K562 (cell line): ENCODE measurements around the gene PSMD2. TPM values are rescaled to one million over a fixed set of nuclear protein-coding genes. Genes with fewer than 3 reads are reported as not detected.

Experiments used
- ATAC-seq: fragments of 200-7000 bp; cut with Tn5 transposase; 3 replicates; pipeline ENCODE4 v1.9.1; 2020; ENCODE audit warnings: moderate library complexity
- BruUV-seq: library from RNA; stranded (reverse); fragments of 400-500 nt; replicated peaks from 2 replicates; lab custom pipeline; 2021; lab: Mats Ljungman, UMichigan
- CTCF ChIA-PET: fragments of 300-600 bp; formaldehyde crosslinking; extraction: SDS; loops from one replicate; lab custom pipeline; 2021; ENCODE audit warnings: low intra/inter-chr PET ratio; lab: Yijun Ruan, JAX
- POLR2A ChIA-PET: fragments of 300-600, 350-650 bp; sonication (Branson Sonifier 250); formaldehyde crosslinking; extraction: SDS; loops from one replicate; lab custom pipeline; 2021; ENCODE audit warnings: antibody characterized with exemption, inconsistent platforms; lab: Yijun Ruan, JAX
- DNase-seq, 4 experiments: peaks; one replicate each; pipeline versions ENCODE4 v3.0.0 to v3.0.0-alpha.2; 2011 to 2018; ENCODE audit warnings: low spot score in 3 of 4, mixed read lengths in 3 of 4; ENCODE audit errors: extremely low read depth in 1 of 4
- FAIRE-seq: peaks from 2 replicates; lab custom pipeline; 2011; peaks lifted over from hg19 to GRCh38; lab: Jason Lieb, UNC
- H2AFZ ChIP-seq: 2 replicates; pipeline ENCODE4 v1.6.0; 2011; ENCODE audit warnings: low read depth, low read length, control low read depth, inconsistent platforms
- H3K27ac ChIP-seq: fragments of 200-600 bp; 3 replicates; pipeline ENCODE4 v1.8.0; 2011; ENCODE audit warnings: low read depth, mild to moderate bottlenecking, control low read depth, inconsistent platforms, low read length, moderate library complexity, mixed read lengths; ENCODE audit errors: extremely low read depth
- H3K27me3 ChIP-seq, 2 experiments: fragments of 300-600 bp in 1 of 2; 2 replicates in 1 of 2; 3 replicates in 1 of 2; pipeline versions ENCODE4 v1.6.0 to v1.8.0; 2011; ENCODE audit warnings: inconsistent platforms in 2 of 2, low read length in 2 of 2, mild to moderate bottlenecking in 1 of 2, mixed read lengths in 1 of 2, moderate library complexity in 1 of 2; ENCODE audit not compliant: control insufficient read depth in 2 of 2, insufficient read depth in 2 of 2
- H3K36me3 ChIP-seq: fragments of 300-600 bp; 3 replicates; pipeline ENCODE4 v1.8.0; 2011; ENCODE audit warnings: mild to moderate bottlenecking, low read length, inconsistent platforms; ENCODE audit not compliant: control insufficient read depth, insufficient read depth
- H3K4me1 ChIP-seq, 2 experiments: fragments of 200-600 bp in 1 of 2; replicated peaks in 1 of 2; 2 replicates in 1 of 2; 3 replicates in 1 of 2; pipeline versions ENCODE4 v1.5.1 to v1.8.0; 2011; ENCODE audit warnings: inconsistent platforms in 2 of 2, low read length in 2 of 2, mild to moderate bottlenecking in 1 of 2, mixed read lengths in 1 of 2, moderate library complexity in 1 of 2; ENCODE audit not compliant: control insufficient read depth in 2 of 2, insufficient read depth in 2 of 2
- H3K4me2 ChIP-seq: 2 replicates; pipeline ENCODE4 v1.6.1; 2011; ENCODE audit warnings: low read length, control low read depth, inconsistent platforms, mixed read lengths; ENCODE audit not compliant: insufficient read depth
- H3K4me3 ChIP-seq: fragments of 200-600 bp; sonication (generic), shearing (Covaris generic); 2 replicates; pipeline ENCODE4 v1.5.1; 2016; ENCODE audit warnings: control low read depth, inconsistent platforms
- H3K79me2 ChIP-seq: fragments of 200-600 bp; 3 replicates; pipeline ENCODE4 v1.8.0; 2011; ENCODE audit warnings: low read length, inconsistent platforms; ENCODE audit not compliant: control insufficient read depth, insufficient read depth
- H3K9ac ChIP-seq, 2 experiments: 2 replicates each; pipeline versions ENCODE4 v1.6.0 to v1.6.1; 2011; ENCODE audit warnings: low read depth in 2 of 2, low read length in 2 of 2, control low read depth in 1 of 2, inconsistent platforms in 1 of 2, mild to moderate bottlenecking in 1 of 2, mixed read lengths in 1 of 2; ENCODE audit not compliant: insufficient read depth in 1 of 2
- H3K9me1 ChIP-seq: one replicate; pipeline ENCODE4 v1.6.0; 2011; ENCODE audit warnings: inconsistent platforms, mild to moderate bottlenecking, low read length, moderate library complexity; ENCODE audit not compliant: control insufficient read depth, insufficient read depth
- H3K9me3 ChIP-seq: replicated peaks from 2 replicates; pipeline ENCODE4 v1.5.1; 2011; ENCODE audit warnings: low read depth, low read length, inconsistent platforms; ENCODE audit not compliant: control insufficient read depth, insufficient read depth
- H4K20me1 ChIP-seq: replicated peaks from 2 replicates; pipeline ENCODE4 v1.6.1; 2011; ENCODE audit warnings: low read length, inconsistent platforms, mixed read lengths; ENCODE audit not compliant: control insufficient read depth, insufficient read depth
- BRF1 ChIP-seq: IDR thresholded peaks from 3 replicates; pipeline ENCODE4 v1.6.1; 2011; ENCODE audit warnings: borderline replicate concordance, mild to moderate bottlenecking; ENCODE audit not compliant: insufficient read length; ENCODE audit errors: extremely low read depth
- CREM ChIP-seq: IDR thresholded peaks from 2 replicates; pipeline ENCODE4 v1.6.1; 2014; ENCODE audit warnings: antibody characterized with exemption, low read depth
- CTBP1 ChIP-seq: fragments of 450-650 bp; IDR thresholded peaks from 2 replicates; pipeline ENCODE4 v1.6.1; 2016; ENCODE audit warnings: borderline replicate concordance
- DACH1 ChIP-seq: fragments of 450-650 bp; IDR thresholded peaks from 2 replicates; pipeline ENCODE4 v1.6.1; 2018; ENCODE audit not compliant: partially characterized antibody
- DEAF1 ChIP-seq: fragments of 450-650 bp; formaldehyde crosslinking; IDR thresholded peaks from 2 replicates; pipeline ENCODE4 v1.4.0; 2020; ENCODE audit warnings: mild to moderate bottlenecking, moderate library complexity
- RAD21 ChIP-seq, 2 experiments: fragments of 250-450 bp in 1 of 2; fragments of 450-650 bp in 1 of 2; sonication (Bioruptor Pico) in 1 of 2; formaldehyde crosslinking in 1 of 2; IDR thresholded peaks in 1 of 2; conservative IDR thresholded peaks in 1 of 2; 2 replicates each; pipeline versions ENCODE4 v1.4.0 to v1.8.0; 2020 to 2022; ENCODE audit warnings: mild to moderate bottlenecking in 2 of 2, moderate library complexity in 1 of 2
- RB1 ChIP-seq: fragments of 450-650 bp; IDR thresholded peaks from 2 replicates; pipeline ENCODE4 v1.6.1; 2017; ENCODE audit warnings: low read depth, mild to moderate bottlenecking
- SMAD4 ChIP-seq: fragments of 250-450 bp; sonication (Bioruptor Pico); conservative IDR thresholded peaks from 2 replicates; pipeline ENCODE4 v1.8.0; 2021; ENCODE audit warnings: inconsistent platforms, mild to moderate bottlenecking, moderate library complexity
- ZMIZ1 ChIP-seq, 2 experiments: fragments of 150-350 bp in 1 of 2; IDR thresholded peaks; 2 replicates each; pipeline ENCODE4 v1.6.1; 2012 to 2016; ENCODE audit warnings: low read depth in 2 of 2, low read length in 2 of 2, mild to moderate bottlenecking in 1 of 2, moderate library complexity in 1 of 2
- WGBS: fragments of 100-300 bp; shearing (Covaris generic); methylation state at CpG from one replicate; pipeline ENCODE4 v1.1.6; 2016; ENCODE audit warnings: low coverage, mixed read lengths; ENCODE audit not compliant: insufficient coverage; ENCODE audit errors: missing lambda C conversion rate; 5-methylcytosine and 5-hydroxymethylcytosine counted together
- in situ Hi-C: fragments of 300-500 bp; cut with MboI; formaldehyde crosslinking; loops from 4 replicates; pipeline ENCODE4 v1.15.0; 2018; ENCODE audit warnings: inconsistent platforms, mixed read lengths
- intact Hi-C: fragments of 100-400 bp; cut with micrococcal nuclease; formaldehyde crosslinking; loops from 2 replicates; pipeline ENCODE4 v1.14.2; 2022
- polyA plus RNA-seq, 8 experiments: library from polyadenylated mRNA; depleted of rRNA in 4 of 8; stranded (reverse) in 5 of 8; unstranded in 3 of 8; fragments of >200 nt; fragmentation: Nextera tagmentation in 2 of 8; fragmentation: Illumina TruSeq in 1 of 8; extraction: Ambion mirVana in 2 of 8; extraction: Trizol in 1 of 8; gene quantifications; 2 replicates each; pipeline versions ENCODE4 v1.2.1 to v1.2.3, GENCODE V29; 2011 to 2014; ENCODE audit warnings: inconsistent platforms in 1 of 8, missing spikeins in 1 of 8
- total RNA-seq, 7 experiments: library from RNA; depleted of rRNA in 6 of 7; stranded (reverse); fragments of >200 nt in 6 of 7; fragmentation: Illumina TruSeq in 2 of 7; extraction: Trizol in 2 of 7; gene quantifications; 2 replicates each; pipeline versions ENCODE4 v1.2.1 to v1.2.3, GENCODE V29; 2011 to 2021; ENCODE audit warnings: low replicate concordance in 1 of 7
- TF ChIP-seq, protein P1 (sequence below): fragments of 450-650 bp; IDR thresholded peaks from 2 replicates; pipeline ENCODE4 v1.6.1; 2017; ENCODE audit warnings: antibody characterized with exemption, mild to moderate bottlenecking

PSMD2 gene
- total and polyA plus RNA-seq, 9 of the 15 experiments (the other 6 are each of a cell fraction or from before 2014, with no cell fraction given) = 152 to 484 (median 295) TPM

DNA sequence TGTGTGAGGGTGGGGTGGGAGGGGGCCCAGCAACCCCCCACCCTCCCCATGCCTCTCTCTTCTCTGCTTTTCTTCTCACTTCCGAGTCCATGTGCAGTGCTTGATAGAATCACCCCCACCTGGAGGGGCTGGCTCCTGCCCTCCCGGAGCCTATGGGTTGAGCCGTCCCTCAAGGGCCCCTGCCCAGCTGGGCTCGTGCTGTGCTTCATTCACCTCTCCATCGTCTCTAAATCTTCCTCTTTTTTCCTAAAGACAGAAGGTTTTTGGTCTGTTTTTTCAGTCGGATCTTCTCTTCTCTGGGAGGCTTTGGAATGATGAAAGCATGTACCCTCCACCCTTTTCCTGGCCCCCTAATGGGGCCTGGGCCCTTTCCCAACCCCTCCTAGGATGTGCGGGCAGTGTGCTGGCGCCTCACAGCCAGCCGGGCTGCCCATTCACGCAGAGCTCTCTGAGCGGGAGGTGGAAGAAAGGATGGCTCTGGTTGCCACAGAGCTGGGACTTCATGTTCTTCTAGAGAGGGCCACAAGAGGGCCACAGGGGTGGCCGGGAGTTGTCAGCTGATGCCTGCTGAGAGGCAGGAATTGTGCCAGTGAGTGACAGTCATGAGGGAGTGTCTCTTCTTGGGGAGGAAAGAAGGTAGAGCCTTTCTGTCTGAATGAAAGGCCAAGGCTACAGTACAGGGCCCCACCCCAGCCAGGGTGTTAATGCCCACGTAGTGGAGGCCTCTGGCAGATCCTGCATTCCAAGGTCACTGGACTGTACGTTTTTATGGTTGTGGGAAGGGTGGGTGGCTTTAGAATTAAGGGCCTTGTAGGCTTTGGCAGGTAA, 46.5 kb downstream of the PSMD2 start:
- POLR2A ChIA-PET = interaction anchor here (0.6 to 1.1 kb wide), 5 partner anchors 8 to 29 kb away, joined by 3 to 6 read pairs (median 4); partner anchors contain the start of gene FAM131A
- peak; percentile 95 for FAIRE-seq
- peaks cover 8% of the 10 kb centered on the region; the same call in 2 of the 3 replicates for H3K79me2 ChIP-seq
- TF ChIP-seq RB1 (peak; percentile 56; the same call in 1 of the 2 replicates), RAD21 (CRISPR knock-in tag; conservative IDR thresholded peaks at IDR 0.05 in 1 of 2, IDR thresholded peaks at IDR 0.05 in 1 of 2) (peak; percentile 14 to 54; a peak in 2 of 4 replicates), SMAD4 (0 out of 2 replicates have a peak, but pooled peaks have one; percentile 27), CREM (peak; percentile 34; the same call in 1 of the 2 replicates), CTBP1 (0 out of 2 replicates have a peak, but pooled peaks have one; percentile 30), DEAF1 (no peak), ZMIZ1 (IDR thresholded peaks at IDR 0.05; ENCODE audit: low read depth in 2 of 2, low read length in 2 of 2) (no peak), DACH1 (peak; percentile 91), BRF1 (no peak)
- TF ChIP-seq, protein P1, sequence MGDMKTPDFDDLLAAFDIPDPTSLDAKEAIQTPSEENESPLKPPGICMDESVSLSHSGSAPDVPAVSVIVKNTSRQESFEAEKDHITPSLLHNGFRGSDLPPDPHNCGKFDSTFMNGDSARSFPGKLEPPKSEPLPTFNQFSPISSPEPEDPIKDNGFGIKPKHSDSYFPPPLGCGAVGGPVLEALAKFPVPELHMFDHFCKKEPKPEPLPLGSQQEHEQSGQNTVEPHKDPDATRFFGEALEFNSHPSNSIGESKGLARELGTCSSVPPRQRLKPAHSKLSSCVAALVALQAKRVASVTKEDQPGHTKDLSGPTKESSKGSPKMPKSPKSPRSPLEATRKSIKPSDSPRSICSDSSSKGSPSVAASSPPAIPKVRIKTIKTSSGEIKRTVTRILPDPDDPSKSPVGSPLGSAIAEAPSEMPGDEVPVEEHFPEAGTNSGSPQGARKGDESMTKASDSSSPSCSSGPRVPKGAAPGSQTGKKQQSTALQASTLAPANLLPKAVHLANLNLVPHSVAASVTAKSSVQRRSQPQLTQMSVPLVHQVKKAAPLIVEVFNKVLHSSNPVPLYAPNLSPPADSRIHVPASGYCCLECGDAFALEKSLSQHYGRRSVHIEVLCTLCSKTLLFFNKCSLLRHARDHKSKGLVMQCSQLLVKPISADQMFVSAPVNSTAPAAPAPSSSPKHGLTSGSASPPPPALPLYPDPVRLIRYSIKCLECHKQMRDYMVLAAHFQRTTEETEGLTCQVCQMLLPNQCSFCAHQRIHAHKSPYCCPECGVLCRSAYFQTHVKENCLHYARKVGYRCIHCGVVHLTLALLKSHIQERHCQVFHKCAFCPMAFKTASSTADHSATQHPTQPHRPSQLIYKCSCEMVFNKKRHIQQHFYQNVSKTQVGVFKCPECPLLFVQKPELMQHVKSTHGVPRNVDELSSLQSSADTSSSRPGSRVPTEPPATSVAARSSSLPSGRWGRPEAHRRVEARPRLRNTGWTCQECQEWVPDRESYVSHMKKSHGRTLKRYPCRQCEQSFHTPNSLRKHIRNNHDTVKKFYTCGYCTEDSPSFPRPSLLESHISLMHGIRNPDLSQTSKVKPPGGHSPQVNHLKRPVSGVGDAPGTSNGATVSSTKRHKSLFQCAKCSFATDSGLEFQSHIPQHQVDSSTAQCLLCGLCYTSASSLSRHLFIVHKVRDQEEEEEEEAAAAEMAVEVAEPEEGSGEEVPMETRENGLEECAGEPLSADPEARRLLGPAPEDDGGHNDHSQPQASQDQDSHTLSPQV = peak; percentile 74; the same call in 1 of the 2 replicates

More for the DNA sequence above, 46.5 kb downstream of the PSMD2 start:
- CTCF ChIA-PET = no interaction called here
- H3K9me1 ChIP-seq = peaks cover 6% of the 10 kb centered on the region
- DNase-seq (peak; percentile 82 to 88 (median 84)), ATAC-seq (peak; percentile 87)
- H3K4me2 ChIP-seq = no peak overlapping the region; the same call in 1 of the 2 replicates
- no peaks in the 10 kb centered on the region for H4K20me1 ChIP-seq
- no TSS peak for BruUV-seq
- H3K27me3 ChIP-seq = no peaks in the 10 kb centered on the region
- peak overlapping the region in 1 of 2 experiments; percentile 53; a peak in 1 of 4 replicates for H3K9ac ChIP-seq
- no peaks in the 10 kb centered on the region for H3K9me3 ChIP-seq
- intact Hi-C loops (loop anchor here (1.0 kb wide), 1 partner anchor 17 kb away; no protein-coding TSS in a partner anchor), in situ Hi-C loops (no loop called here)
- no peak overlapping the region for H3K4me3 ChIP-seq
- H3K36me3 ChIP-seq = peaks cover 42% of the 10 kb centered on the region; the same call in 2 of the 3 replicates
- H3K4me1 ChIP-seq = peaks cover 48 to 56% of the 10 kb centered on the region in 2 experiments
- H2AFZ ChIP-seq = no peak overlapping the region
- WGBS = 30% methylated on average over 13 of the region's 14 CpGs
- no peak overlapping the region; the same call in 1 of the 3 replicates for H3K27ac ChIP-seq
